K562 (cell line): ENCODE results near the gene RIMS3. TPM values are rescaled to one million over a fixed set of nuclear protein-coding genes. Genes with fewer than 3 reads are reported as not detected.

Source experiments
- DPF2 ChIP-seq: fragments of 450-650 bp; IDR thresholded peaks from 2 replicates; pipeline ENCODE4 v1.6.1; 2016
- ERF ChIP-seq: fragments of 450-650 bp; formaldehyde crosslinking; IDR thresholded peaks from 2 replicates; pipeline ENCODE4 v1.4.0; 2020; ENCODE audit warnings: mild to moderate bottlenecking, mixed read lengths
- FOXA3 ChIP-seq, 2 experiments: fragments of 450-650 bp in 1 of 2; sonication (generic) in 1 of 2; formaldehyde crosslinking; IDR thresholded peaks in 1 of 2; conservative IDR thresholded peaks in 1 of 2; 2 replicates each; pipeline versions ENCODE4 v1.4.0 to v1.8.0; 2020 to 2022; ENCODE audit warnings: mild to moderate bottlenecking in 2 of 2, missing genetic modification reagents in 1 of 2
- FOXJ2 ChIP-seq: fragments of 200-800 bp; sonication (Bioruptor generic); IDR thresholded peaks from 2 replicates; pipeline ENCODE4 v1.6.1; 2016; ENCODE audit warnings: missing genetic modification characterization, missing compliant biosample characterization
- MAZ ChIP-seq, 2 experiments: fragments of 450-650 bp in 1 of 2; sonication (generic) in 1 of 2; formaldehyde crosslinking; IDR thresholded peaks in 1 of 2; conservative IDR thresholded peaks in 1 of 2; 2 replicates each; pipeline versions ENCODE4 v1.4.0 to v1.5.0; 2020; ENCODE audit warnings: mild to moderate bottlenecking in 1 of 2, missing genetic modification reagents in 1 of 2
- MYNN ChIP-seq, 2 experiments: sonication (generic); formaldehyde crosslinking in 1 of 2; IDR thresholded peaks; 2 replicates each; pipeline versions ENCODE4 v1.5.0 to v1.6.1; 2016 to 2020; ENCODE audit warnings: antibody characterized with exemption in 1 of 2, missing genetic modification reagents in 1 of 2
- NFE2 ChIP-seq: IDR thresholded peaks from 2 replicates; pipeline ENCODE4 v1.6.1; 2014; ENCODE audit warnings: antibody characterized with exemption, low read depth
- NFXL1 ChIP-seq: fragments of 450-650 bp; formaldehyde crosslinking; IDR thresholded peaks from 2 replicates; pipeline ENCODE4 v1.4.0; 2021; ENCODE audit warnings: mild to moderate bottlenecking
- NR2C2 ChIP-seq, 2 experiments: fragments of 200-800 bp in 1 of 2; sonication (Bioruptor generic) in 1 of 2; sonication (generic) in 1 of 2; formaldehyde crosslinking in 1 of 2; IDR thresholded peaks; 2 replicates each; pipeline versions ENCODE4 v1.6.1 to v1.8.0; 2016 to 2022; ENCODE audit warnings: mild to moderate bottlenecking in 1 of 2, missing compliant biosample characterization in 1 of 2, missing genetic modification characterization in 1 of 2, missing genetic modification reagents in 1 of 2
- ZNF24 ChIP-seq: fragments of 450-650 bp; IDR thresholded peaks from 2 replicates; pipeline ENCODE4 v1.6.1; 2016
- ZNF316 ChIP-seq: fragments of 450-650 bp; IDR thresholded peaks from 2 replicates; pipeline ENCODE4 v1.6.1; 2016
- polyA plus RNA-seq, 8 experiments: library from polyadenylated mRNA; depleted of rRNA in 4 of 8; stranded (reverse) in 5 of 8; unstranded in 3 of 8; fragments of >200 nt; fragmentation: Nextera tagmentation in 2 of 8; fragmentation: Illumina TruSeq in 1 of 8; extraction: Ambion mirVana in 2 of 8; extraction: Trizol in 1 of 8; gene quantifications; 2 replicates each; pipeline versions ENCODE4 v1.2.1 to v1.2.3, GENCODE V29; 2011 to 2014; ENCODE audit warnings: inconsistent platforms in 1 of 8, missing spikeins in 1 of 8
- total RNA-seq, 7 experiments: library from RNA; depleted of rRNA in 6 of 7; stranded (reverse); fragments of >200 nt in 6 of 7; fragmentation: Illumina TruSeq in 2 of 7; extraction: Trizol in 2 of 7; gene quantifications; 2 replicates each; pipeline versions ENCODE4 v1.2.1 to v1.2.3, GENCODE V29; 2011 to 2021; ENCODE audit warnings: low replicate concordance in 1 of 7
- TF ChIP-seq, protein P1 (sequence below), 2 experiments: fragments of 450-650 bp in 1 of 2; sonication (generic) in 1 of 2; formaldehyde crosslinking; conservative IDR thresholded peaks; 2 replicates each; pipeline versions ENCODE4 v1.4.0 to v1.8.1; 2020 to 2022; ENCODE audit warnings: mild to moderate bottlenecking in 1 of 2, missing genetic modification reagents in 1 of 2
- TF ChIP-seq, protein P2 (sequence below), 2 experiments: fragments of 450-650 bp in 1 of 2; sonication (generic) in 1 of 2; formaldehyde crosslinking in 1 of 2; IDR thresholded peaks; 2 replicates each; pipeline versions ENCODE4 v1.7.1 to v1.9.0; 2016 to 2022; ENCODE audit warnings: inconsistent platforms in 1 of 2, mild to moderate bottlenecking in 1 of 2, missing genetic modification reagents in 1 of 2
- TF ChIP-seq, protein P3 (sequence below): sonication (generic); formaldehyde crosslinking; IDR thresholded peaks from 2 replicates; pipeline ENCODE4 v1.8.0; 2023; ENCODE audit warnings: mild to moderate bottlenecking, missing genetic modification reagents

The RIMS3 gene
- total and polyA plus RNA-seq, 9 of the 15 experiments (the other 6 are each of a cell fraction or from before 2014, with no cell fraction given) = 0.06 to 1.2 (median 0.59) TPM

- TF ChIP-seq, protein P1, sequence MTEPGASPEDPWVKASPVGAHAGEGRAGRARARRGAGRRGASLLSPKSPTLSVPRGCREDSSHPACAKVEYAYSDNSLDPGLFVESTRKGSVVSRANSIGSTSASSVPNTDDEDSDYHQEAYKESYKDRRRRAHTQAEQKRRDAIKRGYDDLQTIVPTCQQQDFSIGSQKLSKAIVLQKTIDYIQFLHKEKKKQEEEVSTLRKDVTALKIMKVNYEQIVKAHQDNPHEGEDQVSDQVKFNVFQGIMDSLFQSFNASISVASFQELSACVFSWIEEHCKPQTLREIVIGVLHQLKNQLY (CRISPR knock-in tag; conservative IDR thresholded peaks at IDR 0.05) = no peak
- peak; percentile 65; the same call in 1 of the 2 replicates for TF ChIP-seq ZNF24
- 0 out of 4 replicates have a peak, but pooled peaks of 1 of the 2 experiments have one; percentile 11 for TF ChIP-seq FOXA3 (CRISPR knock-in tag; conservative IDR thresholded peaks at IDR 0.05 in 1 of 2, IDR thresholded peaks at IDR 0.05 in 1 of 2)
- TF ChIP-seq, protein P2, sequence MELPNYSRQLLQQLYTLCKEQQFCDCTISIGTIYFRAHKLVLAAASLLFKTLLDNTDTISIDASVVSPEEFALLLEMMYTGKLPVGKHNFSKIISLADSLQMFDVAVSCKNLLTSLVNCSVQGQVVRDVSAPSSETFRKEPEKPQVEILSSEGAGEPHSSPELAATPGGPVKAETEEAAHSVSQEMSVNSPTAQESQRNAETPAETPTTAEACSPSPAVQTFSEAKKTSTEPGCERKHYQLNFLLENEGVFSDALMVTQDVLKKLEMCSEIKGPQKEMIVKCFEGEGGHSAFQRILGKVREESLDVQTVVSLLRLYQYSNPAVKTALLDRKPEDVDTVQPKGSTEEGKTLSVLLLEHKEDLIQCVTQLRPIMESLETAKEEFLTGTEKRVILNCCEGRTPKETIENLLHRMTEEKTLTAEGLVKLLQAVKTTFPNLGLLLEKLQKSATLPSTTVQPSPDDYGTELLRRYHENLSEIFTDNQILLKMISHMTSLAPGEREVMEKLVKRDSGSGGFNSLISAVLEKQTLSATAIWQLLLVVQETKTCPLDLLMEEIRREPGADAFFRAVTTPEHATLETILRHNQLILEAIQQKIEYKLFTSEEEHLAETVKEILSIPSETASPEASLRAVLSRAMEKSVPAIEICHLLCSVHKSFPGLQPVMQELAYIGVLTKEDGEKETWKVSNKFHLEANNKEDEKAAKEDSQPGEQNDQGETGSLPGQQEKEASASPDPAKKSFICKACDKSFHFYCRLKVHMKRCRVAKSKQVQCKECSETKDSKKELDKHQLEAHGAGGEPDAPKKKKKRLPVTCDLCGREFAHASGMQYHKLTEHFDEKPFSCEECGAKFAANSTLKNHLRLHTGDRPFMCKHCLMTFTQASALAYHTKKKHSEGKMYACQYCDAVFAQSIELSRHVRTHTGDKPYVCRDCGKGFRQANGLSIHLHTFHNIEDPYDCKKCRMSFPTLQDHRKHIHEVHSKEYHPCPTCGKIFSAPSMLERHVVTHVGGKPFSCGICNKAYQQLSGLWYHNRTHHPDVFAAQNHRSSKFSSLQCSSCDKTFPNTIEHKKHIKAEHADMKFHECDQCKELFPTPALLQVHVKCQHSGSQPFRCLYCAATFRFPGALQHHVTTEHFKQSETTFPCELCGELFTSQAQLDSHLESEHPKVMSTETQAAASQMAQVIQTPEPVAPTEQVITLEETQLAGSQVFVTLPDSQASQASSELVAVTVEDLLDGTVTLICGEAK (IDR thresholded peaks at IDR 0.05) = 0 out of 2 replicates have a peak, but pooled peaks have one; percentile 8
- TF ChIP-seq, protein P2 (CRISPR knock-in tag; IDR thresholded peaks at IDR 0.05) = no peak
- TF ChIP-seq ZNF316 = peak; percentile 94
- no peak for TF ChIP-seq NR2C2 (CRISPR knock-in tag; IDR thresholded peaks at IDR 0.05)
- peak; percentile 18; the same call in 1 of the 2 replicates for TF ChIP-seq NR2C2 (tag; IDR thresholded peaks at IDR 0.05)
- peak; percentile 64; the same call in 1 of the 2 replicates for TF ChIP-seq FOXJ2 (tag)
- no peak for TF ChIP-seq NFXL1
- peak; percentile 88 for TF ChIP-seq DPF2
- peak in 1 of 2 experiments; percentile 43; a peak in 1 of 4 replicates for TF ChIP-seq MAZ (CRISPR knock-in tag; conservative IDR thresholded peaks at IDR 0.05 in 1 of 2, IDR thresholded peaks at IDR 0.05 in 1 of 2)
- TF ChIP-seq MYNN (IDR thresholded peaks at IDR 0.05) = no peak
- TF ChIP-seq MYNN (CRISPR knock-in tag; IDR thresholded peaks at IDR 0.05) = no peak
- TF ChIP-seq, protein P3, sequence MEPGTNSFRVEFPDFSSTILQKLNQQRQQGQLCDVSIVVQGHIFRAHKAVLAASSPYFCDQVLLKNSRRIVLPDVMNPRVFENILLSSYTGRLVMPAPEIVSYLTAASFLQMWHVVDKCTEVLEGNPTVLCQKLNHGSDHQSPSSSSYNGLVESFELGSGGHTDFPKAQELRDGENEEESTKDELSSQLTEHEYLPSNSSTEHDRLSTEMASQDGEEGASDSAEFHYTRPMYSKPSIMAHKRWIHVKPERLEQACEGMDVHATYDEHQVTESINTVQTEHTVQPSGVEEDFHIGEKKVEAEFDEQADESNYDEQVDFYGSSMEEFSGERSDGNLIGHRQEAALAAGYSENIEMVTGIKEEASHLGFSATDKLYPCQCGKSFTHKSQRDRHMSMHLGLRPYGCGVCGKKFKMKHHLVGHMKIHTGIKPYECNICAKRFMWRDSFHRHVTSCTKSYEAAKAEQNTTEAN (CRISPR knock-in tag) = 0 out of 2 replicates have a peak, but pooled peaks have one; percentile 41
- peak; percentile 79 for TF ChIP-seq NFE2
- TF ChIP-seq ERF (CRISPR knock-in tag) = no peak
Measured at GRCh38 chr1:40711465-40712404, 46.3 kb upstream of the RIMS3 start (continued).
